Kidney epithelial cell (primary cell): Measurements from ENCODE around the gene UQCRC2. TPM values are rescaled to one million over a fixed set of nuclear protein-coding genes. Genes with fewer than 3 reads are reported as not detected.

Experiments
- DNase-seq: peaks from one replicate; pipeline ENCODE4 v3.0.0-alpha.2; 2010; ENCODE audit warnings: low read depth
- H3K27me3 ChIP-seq: 2 replicates; pipeline ENCODE4 v1.6.0; 2011; ENCODE audit warnings: low read length; ENCODE audit not compliant: control insufficient read depth, insufficient read depth
- H3K36me3 ChIP-seq: 2 replicates; pipeline ENCODE4 v1.5.1; 2011; ENCODE audit warnings: low read length; ENCODE audit not compliant: control insufficient read depth, insufficient read depth
- H3K4me3 ChIP-seq: 2 replicates; pipeline ENCODE4 v1.5.1; 2011; ENCODE audit warnings: low read depth, mild to moderate bottlenecking, control low read depth, low read length
- CTCF ChIP-seq: IDR thresholded peaks from 2 replicates; pipeline ENCODE4 v1.5.1; 2011; ENCODE audit warnings: mild to moderate bottlenecking, moderate library complexity, low read length, control low read depth, inconsistent platforms; ENCODE audit not compliant: insufficient read depth, poor library complexity, severe bottlenecking
- total RNA-seq: library from RNA; depleted of rRNA; stranded (reverse); fragments of >200 nt; gene quantifications from 2 replicates; pipeline ENCODE4 v1.2.3, GENCODE V29; 2015

UQCRC2 gene
- total RNA-seq, 1 donor from 2014 or later = 102 TPM

- no peak overlapping the region for H3K4me3 ChIP-seq
- H3K27me3 ChIP-seq = no peaks in the 10 kb centered on the region
- H3K36me3 ChIP-seq = no peaks in the 10 kb centered on the region
- TF ChIP-seq CTCF = no peak
- no peak for DNase-seq
Observed at GRCh38 chr16:22010902-22011301, 57.7 kb downstream of the UQCRC2 start.

- H3K4me3 ChIP-seq = no peak overlapping the region
- no peak for DNase-seq
- no peak for TF ChIP-seq CTCF
- no peaks in the 10 kb centered on the region for H3K27me3 ChIP-seq
- no peaks in the 10 kb centered on the region for H3K36me3 ChIP-seq
Observed at GRCh38 chr16:22012241-22012640, 59.1 kb downstream of the UQCRC2 start.

GRCh38 chr16:22013486-22013885 is 60.3 kb downstream of the UQCRC2 start:
- Histone ChIP-seq H3K36me3 (no peaks in the 10 kb centered on the region), H3K27me3 (no peaks in the 10 kb centered on the region), H3K4me3 (no peak overlapping the region)
- no peak for TF ChIP-seq CTCF
- no peak for DNase-seq

- no peak overlapping the region for H3K4me3 ChIP-seq
- no peak for DNase-seq
- TF ChIP-seq CTCF = no peak
- H3K36me3 ChIP-seq = no peaks in the 10 kb centered on the region
- no peaks in the 10 kb centered on the region for H3K27me3 ChIP-seq
Observed at GRCh38 chr16:22014271-22014873, 61.2 kb downstream of the UQCRC2 start.

GRCh38 chr16:22016927-22017326 is 63.8 kb downstream of the UQCRC2 start:
- no peak for DNase-seq
- H3K36me3 ChIP-seq = no peaks in the 10 kb centered on the region
- TF ChIP-seq CTCF = no peak
- no peak overlapping the region for H3K4me3 ChIP-seq
- H3K27me3 ChIP-seq = no peaks in the 10 kb centered on the region

- TF ChIP-seq CTCF = no peak
- H3K27me3 ChIP-seq = no peaks in the 10 kb centered on the region
- no peak overlapping the region for H3K4me3 ChIP-seq
- H3K36me3 ChIP-seq = no peaks in the 10 kb centered on the region
- no peak for DNase-seq
Observed at GRCh38 chr16:22018559-22018958, 65.4 kb downstream of the UQCRC2 start.
